ENCODE results near the gene SIRPG.

The SIRPG gene

DNA sequence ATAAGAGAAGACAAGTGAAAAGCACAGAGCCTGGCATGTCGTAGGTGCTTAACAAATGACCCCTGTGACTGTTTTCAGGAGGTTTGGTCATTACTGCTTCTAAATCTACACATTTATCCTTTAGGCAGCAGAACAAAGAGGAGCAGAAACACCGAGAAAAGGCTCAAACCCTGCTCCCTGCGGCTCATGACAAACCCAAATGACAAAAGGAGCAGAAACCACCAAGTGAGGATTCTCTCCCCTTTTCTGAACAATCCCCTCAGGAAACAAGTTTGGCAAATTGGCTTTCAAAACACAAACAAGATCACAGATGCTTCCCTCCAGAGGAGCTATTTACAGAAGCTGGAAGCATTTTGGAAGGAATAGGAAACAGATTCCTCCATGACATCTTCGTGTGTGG lies 15.8 kb upstream of the SIRPG start:
- no peak overlapping the region for H3K4me3 ChIP-seq (ENCODE audit: low read length)
- TF ChIP-seq, protein P1, sequence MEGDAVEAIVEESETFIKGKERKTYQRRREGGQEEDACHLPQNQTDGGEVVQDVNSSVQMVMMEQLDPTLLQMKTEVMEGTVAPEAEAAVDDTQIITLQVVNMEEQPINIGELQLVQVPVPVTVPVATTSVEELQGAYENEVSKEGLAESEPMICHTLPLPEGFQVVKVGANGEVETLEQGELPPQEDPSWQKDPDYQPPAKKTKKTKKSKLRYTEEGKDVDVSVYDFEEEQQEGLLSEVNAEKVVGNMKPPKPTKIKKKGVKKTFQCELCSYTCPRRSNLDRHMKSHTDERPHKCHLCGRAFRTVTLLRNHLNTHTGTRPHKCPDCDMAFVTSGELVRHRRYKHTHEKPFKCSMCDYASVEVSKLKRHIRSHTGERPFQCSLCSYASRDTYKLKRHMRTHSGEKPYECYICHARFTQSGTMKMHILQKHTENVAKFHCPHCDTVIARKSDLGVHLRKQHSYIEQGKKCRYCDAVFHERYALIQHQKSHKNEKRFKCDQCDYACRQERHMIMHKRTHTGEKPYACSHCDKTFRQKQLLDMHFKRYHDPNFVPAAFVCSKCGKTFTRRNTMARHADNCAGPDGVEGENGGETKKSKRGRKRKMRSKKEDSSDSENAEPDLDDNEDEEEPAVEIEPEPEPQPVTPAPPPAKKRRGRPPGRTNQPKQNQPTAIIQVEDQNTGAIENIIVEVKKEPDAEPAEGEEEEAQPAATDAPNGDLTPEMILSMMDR (IDR thresholded peaks at IDR 0.05; ENCODE audit: insufficient read depth, low read depth, low read length, missing control alignments): no peak
- DNase-seq (ENCODE audit: low read depth): no peak

- no peak overlapping the region for H3K4me3 ChIP-seq (ENCODE audit: low read length)
- DNase-seq (ENCODE audit: low read depth): no peak
Measured at GRCh38 chr20:1672728-1673127, 15.1 kb upstream of the SIRPG start.

DNA sequence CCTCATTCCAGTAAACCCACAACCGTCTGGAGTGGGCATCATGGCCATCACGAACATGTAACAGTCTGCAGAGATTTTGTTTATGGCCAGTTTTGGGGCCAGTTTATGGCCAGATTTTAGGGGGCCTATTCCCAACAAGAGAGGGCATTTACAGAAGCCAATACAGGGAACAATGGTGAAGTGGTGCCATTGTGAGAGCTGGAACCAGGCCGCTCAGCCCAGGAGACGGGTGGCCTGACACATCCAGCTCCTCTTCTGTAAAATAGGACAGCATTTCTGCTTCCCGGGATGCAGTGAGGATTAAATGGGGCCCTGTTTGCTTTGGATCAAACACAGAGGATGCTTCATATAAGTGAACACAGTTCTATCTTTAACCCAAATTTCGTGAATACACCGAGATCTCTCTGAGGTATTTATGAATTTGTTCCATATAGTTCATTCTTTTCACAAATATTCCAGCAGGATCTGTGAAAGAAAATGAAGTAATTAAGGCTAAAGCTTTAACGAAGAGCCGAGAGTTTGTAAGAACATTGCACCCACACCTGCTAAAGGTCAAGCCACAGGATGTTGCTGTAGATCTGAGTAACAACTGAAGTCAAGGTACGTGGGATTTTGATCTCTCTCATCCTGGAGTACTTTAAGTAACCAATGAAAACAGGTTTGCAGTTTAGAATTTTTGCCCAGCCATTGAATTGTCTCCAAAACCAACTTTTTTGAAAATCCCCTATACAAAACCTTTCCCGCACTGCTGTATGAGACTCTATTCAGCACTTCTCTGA lies 14.5 kb upstream of the SIRPG start:
- DNase-seq (ENCODE audit: low read depth): no peak

More at GRCh38 chr20:1672728-1673127, 15.1 kb upstream of the SIRPG start:
- TF ChIP-seq, protein P1 (IDR thresholded peaks at IDR 0.05; ENCODE audit: insufficient read depth, low read depth, low read length, missing control alignments): no peak

DNA sequence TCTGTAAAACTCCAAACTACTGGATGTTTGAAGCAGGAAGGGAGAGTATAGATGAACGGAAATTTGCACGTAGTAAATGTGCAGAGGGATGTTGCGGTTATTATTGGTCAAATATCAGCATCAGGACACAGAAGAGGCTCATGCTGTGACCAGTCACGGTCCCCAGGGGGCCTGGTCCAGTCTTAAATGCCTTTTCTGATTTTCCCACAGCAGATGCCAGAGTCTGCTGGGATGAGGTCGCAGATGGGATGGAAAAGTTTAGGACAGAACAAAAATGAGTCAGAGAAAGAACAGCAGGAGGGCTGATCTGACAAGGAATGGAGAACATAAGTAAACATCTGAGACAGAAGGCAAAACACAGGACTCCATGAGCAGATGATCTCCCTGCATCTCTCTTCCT lies 11.7 kb upstream of the SIRPG start:
- no peak overlapping the region for H3K4me3 ChIP-seq (ENCODE audit: low read length)
- no peak for DNase-seq (ENCODE audit: low read depth)
- TF ChIP-seq, protein P1 (IDR thresholded peaks at IDR 0.05; ENCODE audit: insufficient read depth, low read depth, low read length, missing control alignments): no peak

More for the DNA sequence above, 14.5 kb upstream of the SIRPG start:
- TF ChIP-seq, protein P1 (IDR thresholded peaks at IDR 0.05; ENCODE audit: insufficient read depth, low read depth, low read length, missing control alignments): no peak
- no peak overlapping the region for H3K4me3 ChIP-seq (ENCODE audit: low read length)

DNA sequence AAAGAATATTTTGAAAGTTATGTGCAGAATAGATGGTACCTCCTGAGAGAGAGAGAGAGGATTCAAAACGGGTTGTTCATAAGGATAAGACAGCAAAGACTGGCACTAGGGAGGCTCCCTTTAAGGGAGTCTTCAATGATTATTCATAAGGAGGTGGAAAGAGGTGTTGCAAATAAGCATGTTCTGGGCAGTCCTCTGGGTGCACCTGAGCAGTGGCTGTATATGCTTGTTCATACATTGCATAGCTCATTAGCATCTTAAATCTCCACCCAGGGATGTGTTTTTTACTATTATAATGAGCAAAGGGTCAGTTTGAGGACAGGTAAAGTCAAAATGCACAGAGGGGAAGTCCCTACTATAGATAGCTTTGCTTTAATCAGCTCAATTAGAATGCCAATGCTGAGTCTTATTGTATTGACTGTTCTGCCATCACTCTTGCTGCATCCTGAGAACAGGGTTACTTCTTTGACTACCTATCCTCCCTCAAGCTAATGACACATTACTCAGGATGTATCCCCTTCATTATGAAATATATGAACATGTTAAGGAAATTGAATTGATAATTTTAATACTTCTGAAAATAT lies 10.0 kb upstream of the SIRPG start:
- TF ChIP-seq, protein P1 (IDR thresholded peaks at IDR 0.05; ENCODE audit: insufficient read depth, low read depth, low read length, missing control alignments): no peak
- no peak for DNase-seq (ENCODE audit: low read depth)
- no peak overlapping the region for H3K4me3 ChIP-seq (ENCODE audit: low read length)

DNA sequence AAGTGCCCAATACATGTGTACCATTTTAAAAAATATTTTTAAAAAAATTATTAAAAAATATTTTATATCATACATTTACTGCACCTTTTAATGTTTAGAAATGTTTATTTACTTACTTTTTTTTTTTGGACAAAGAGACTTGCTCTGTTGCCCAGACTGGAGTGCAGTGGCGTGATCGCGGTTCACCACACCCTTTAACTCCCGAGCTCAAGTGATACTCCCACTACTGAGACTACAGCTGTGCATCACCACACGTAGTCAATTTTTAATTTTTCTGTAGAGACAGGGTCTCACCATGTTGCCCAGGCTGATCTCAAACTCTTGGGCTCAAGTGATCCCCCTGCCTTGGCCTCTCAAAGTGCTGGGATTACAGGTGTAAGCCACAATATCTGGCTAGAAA lies 9.2 kb upstream of the SIRPG start:
- no peak overlapping the region for H3K4me3 ChIP-seq (ENCODE audit: low read length)
- TF ChIP-seq, protein P1 (IDR thresholded peaks at IDR 0.05; ENCODE audit: insufficient read depth, low read depth, low read length, missing control alignments): no peak
- DNase-seq (ENCODE audit: low read depth): no peak

All from epithelial cell of esophagus (primary cell).